ENCODE results near the gene F11R.
"Not testable (repeated sequence)": the region's sequence is repeated elsewhere in the genome, so short reads cannot be mapped to it uniquely, and the experiment has no call there.

Gene F11R

DNA sequence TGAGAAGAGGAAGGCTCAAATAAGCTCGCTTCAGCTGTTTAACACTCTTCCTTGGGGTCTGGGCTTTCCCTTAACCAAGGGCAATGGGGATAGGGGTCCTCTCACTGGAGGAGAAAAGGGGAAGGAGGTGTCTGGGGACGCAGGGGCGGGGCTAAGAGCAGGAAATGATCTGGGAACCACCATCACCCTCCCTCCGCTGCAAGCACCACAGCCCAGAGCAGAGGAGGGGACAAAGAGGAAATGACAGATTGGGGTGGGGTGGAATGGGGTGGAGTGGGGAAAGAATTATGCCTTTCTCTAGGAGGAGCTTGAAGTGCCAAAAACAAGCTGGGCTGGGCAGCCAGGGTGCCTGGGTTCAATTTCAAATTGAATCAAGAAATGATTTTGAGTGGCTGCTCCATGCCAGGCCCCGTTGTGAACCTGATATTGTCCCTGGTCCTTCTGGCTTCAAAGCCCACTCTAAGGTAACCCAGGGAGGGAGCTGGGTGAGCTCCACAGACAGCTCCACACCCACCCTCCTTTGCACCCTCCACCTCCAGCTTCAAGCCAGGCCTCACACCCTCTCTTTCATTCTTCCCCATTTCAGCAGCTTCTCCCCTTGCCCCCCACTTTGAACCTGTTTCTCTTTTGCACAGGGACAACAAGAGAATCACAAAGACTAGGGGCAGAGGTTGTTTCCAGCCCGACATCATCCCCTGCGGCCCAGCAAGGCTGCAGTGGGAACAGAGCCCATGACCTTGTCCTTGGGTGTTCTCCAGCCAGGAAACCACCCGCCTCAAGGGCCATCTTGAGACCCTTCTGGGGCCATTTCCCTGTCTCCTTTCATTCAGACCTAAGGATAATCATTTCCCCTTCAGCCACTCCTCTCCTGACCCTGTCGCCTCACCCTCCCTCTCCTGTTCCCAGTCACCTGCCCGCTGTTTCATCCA is 47.6 kb upstream of the F11R start:
- TF ChIP-seq KLF7 (tag by site-specific recombination; IDR thresholded peaks at IDR 0.05; ENCODE audit: borderline replicate concordance) (no peak), ZNF660 (tag by site-specific recombination; IDR thresholded peaks at IDR 0.05) (no peak), KLF1 (tag by site-specific recombination; IDR thresholded peaks at IDR 0.05) (peak; percentile 89), ZNF341 (tag by site-specific recombination; IDR thresholded peaks at IDR 0.05; ENCODE audit: low read depth) (peak; percentile 47; the same call in 1 of the 2 replicates)
- Histone ChIP-seq H3K4me1 (ENCODE audit: control insufficient read depth, insufficient read depth, low read length) (no peaks in the 10 kb centered on the region), H3K4me3 (ENCODE audit: low read depth, low read length) (no peak overlapping the region), H3K36me3 (ENCODE audit: control insufficient read depth in 2 of 2, insufficient read depth in 1 of 2, low read length in 2 of 2) (peaks cover 0 to 13% of the 10 kb centered on the region in 2 experiments; a peak in 1 of 3 replicates), H3K27ac (ENCODE audit: extremely low read depth, low read depth, low read length) (no peak overlapping the region), H3K9me3 (ENCODE audit: control insufficient read depth, insufficient read depth, low read depth, low read length) (no peaks in the 10 kb centered on the region)
- ChIA-PET POLR2A (interaction anchor here (0.9 kb wide), 1 partner anchor 23 kb away, joined by 3 read pairs; the partner anchor contains the start of gene USF1), CTCF (interaction anchor here (0.6 to 1.5 kb wide), 2 partner anchors 29 to 75 kb away, joined by 3 to 13 read pairs; partner anchors contain the start of gene KLHDC9)

DNA sequence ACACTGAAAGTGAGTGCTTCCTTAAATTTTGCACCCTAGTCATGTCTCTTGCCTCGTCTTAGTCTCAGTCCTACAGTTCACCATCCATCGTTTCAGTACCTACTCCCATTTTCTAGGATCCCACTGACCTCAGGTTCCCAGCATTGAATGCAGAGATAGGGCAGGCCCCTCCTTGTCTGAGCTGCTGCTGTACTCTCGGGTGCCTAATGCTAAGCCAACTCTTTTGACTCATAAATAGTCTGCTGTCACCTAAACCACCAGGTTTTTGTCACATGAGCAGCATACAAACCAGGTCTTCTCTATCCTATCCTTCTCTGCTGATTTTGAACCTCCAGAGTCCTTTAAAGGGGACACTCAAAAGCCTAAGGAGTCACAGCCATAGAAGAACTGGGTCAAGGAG is 45.7 kb upstream of the F11R start:
- POLR2A ChIA-PET = no interaction called here
- H3K4me1 ChIP-seq (ENCODE audit: control insufficient read depth, insufficient read depth, low read length) = no peaks in the 10 kb centered on the region
- TF ChIP-seq ZNF433 (tag by site-specific recombination; IDR thresholded peaks at IDR 0.05; ENCODE audit: low read depth) (no peak), ZNF510 (tag by site-specific recombination; IDR thresholded peaks at IDR 0.05; ENCODE audit: insufficient replicate concordance) (no peak)
- no peak overlapping the region for H3K4me3 ChIP-seq (ENCODE audit: low read depth, low read length)
- CTCF ChIA-PET = no interaction called here
- peaks cover 0 to 5% of the 10 kb centered on the region in 2 experiments; a peak in 1 of 3 replicates for H3K36me3 ChIP-seq (ENCODE audit: control insufficient read depth in 2 of 2, insufficient read depth in 1 of 2, low read length in 2 of 2)
- no peak overlapping the region for H3K27ac ChIP-seq (ENCODE audit: extremely low read depth, low read depth, low read length)
- H3K9me3 ChIP-seq (ENCODE audit: control insufficient read depth, insufficient read depth, low read depth, low read length) = no peaks in the 10 kb centered on the region

GRCh38 chr1:161065681-161066080 is 44.7 kb upstream of the F11R start:
- H3K9me3 ChIP-seq (ENCODE audit: control insufficient read depth, insufficient read depth, low read depth, low read length); POLR2A ChIA-PET; H3K4me3 ChIP-seq (ENCODE audit: low read depth, low read length); H3K36me3 ChIP-seq (ENCODE audit: control insufficient read depth in 2 of 2, insufficient read depth in 1 of 2, low read length in 2 of 2); H3K27ac ChIP-seq (ENCODE audit: extremely low read depth, low read depth, low read length); H3K4me1 ChIP-seq (ENCODE audit: control insufficient read depth, insufficient read depth, low read length): not testable (repeated sequence)
- CTCF ChIA-PET = interaction anchor here (1.0 kb wide), 1 partner anchor 68 kb away, joined by 5 read pairs; no protein-coding TSS in a partner anchor
- TF ChIP-seq ZNF354C (tag by site-specific recombination; IDR thresholded peaks at IDR 0.05; ENCODE audit: borderline replicate concordance, low read depth) (peak; percentile 51; the same call in 1 of the 2 replicates), ZNF394 (tag by site-specific recombination; IDR thresholded peaks at IDR 0.05; ENCODE audit: borderline replicate concordance) (peak; percentile 93), ZNF433 (tag by site-specific recombination; IDR thresholded peaks at IDR 0.05; ENCODE audit: low read depth) (peak; percentile 8; the same call in 1 of the 2 replicates), ZNF202 (tag by site-specific recombination; IDR thresholded peaks at IDR 0.05; ENCODE audit: borderline replicate concordance) (0 out of 2 replicates have a peak, but pooled peaks have one; percentile 14), ZNF555 (tag by site-specific recombination; conservative IDR thresholded peaks at IDR 0.05) (peak; percentile 74), ZNF654 (tag by site-specific recombination; IDR thresholded peaks at IDR 0.05; ENCODE audit: low read depth) (peak; percentile 28; the same call in 1 of the 2 replicates), ZNF791 (tag by site-specific recombination; IDR thresholded peaks at IDR 0.05) (peak; percentile 58; the same call in 1 of the 2 replicates), ZNF623 (tag by site-specific recombination; IDR thresholded peaks at IDR 0.05) (peak; percentile 77), ZNF560 (tag by site-specific recombination; IDR thresholded peaks at IDR 0.05; ENCODE audit: borderline replicate concordance) (peak; percentile 50; the same call in 1 of the 2 replicates), ZBTB8A (tag by site-specific recombination; IDR thresholded peaks at IDR 0.05) (peak; percentile 50; the same call in 1 of the 2 replicates), ZNF558 (tag by site-specific recombination; IDR thresholded peaks at IDR 0.05) (peak; percentile 62), ZFP37 (tag by site-specific recombination; IDR thresholded peaks at IDR 0.05) (0 out of 2 replicates have a peak, but pooled peaks have one; percentile 61), ZNF292 (tag by site-specific recombination; IDR thresholded peaks at IDR 0.05; ENCODE audit: borderline replicate concordance, low read depth) (peak; percentile 34; the same call in 1 of the 2 replicates), ZNF518A (tag by site-specific recombination; conservative IDR thresholded peaks at IDR 0.05; ENCODE audit: low read depth) (peak; percentile 83)
- TF ChIP-seq, protein P1, sequence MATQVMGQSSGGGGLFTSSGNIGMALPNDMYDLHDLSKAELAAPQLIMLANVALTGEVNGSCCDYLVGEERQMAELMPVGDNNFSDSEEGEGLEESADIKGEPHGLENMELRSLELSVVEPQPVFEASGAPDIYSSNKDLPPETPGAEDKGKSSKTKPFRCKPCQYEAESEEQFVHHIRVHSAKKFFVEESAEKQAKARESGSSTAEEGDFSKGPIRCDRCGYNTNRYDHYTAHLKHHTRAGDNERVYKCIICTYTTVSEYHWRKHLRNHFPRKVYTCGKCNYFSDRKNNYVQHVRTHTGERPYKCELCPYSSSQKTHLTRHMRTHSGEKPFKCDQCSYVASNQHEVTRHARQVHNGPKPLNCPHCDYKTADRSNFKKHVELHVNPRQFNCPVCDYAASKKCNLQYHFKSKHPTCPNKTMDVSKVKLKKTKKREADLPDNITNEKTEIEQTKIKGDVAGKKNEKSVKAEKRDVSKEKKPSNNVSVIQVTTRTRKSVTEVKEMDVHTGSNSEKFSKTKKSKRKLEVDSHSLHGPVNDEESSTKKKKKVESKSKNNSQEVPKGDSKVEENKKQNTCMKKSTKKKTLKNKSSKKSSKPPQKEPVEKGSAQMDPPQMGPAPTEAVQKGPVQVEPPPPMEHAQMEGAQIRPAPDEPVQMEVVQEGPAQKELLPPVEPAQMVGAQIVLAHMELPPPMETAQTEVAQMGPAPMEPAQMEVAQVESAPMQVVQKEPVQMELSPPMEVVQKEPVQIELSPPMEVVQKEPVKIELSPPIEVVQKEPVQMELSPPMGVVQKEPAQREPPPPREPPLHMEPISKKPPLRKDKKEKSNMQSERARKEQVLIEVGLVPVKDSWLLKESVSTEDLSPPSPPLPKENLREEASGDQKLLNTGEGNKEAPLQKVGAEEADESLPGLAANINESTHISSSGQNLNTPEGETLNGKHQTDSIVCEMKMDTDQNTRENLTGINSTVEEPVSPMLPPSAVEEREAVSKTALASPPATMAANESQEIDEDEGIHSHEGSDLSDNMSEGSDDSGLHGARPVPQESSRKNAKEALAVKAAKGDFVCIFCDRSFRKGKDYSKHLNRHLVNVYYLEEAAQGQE (tag by site-specific recombination; IDR thresholded peaks at IDR 0.05) = peak; percentile 51
